ENCODE results near the gene MAGOH. TPM values are rescaled to one million over a fixed set of nuclear protein-coding genes. Genes with fewer than 3 reads are reported as not detected.

MAGOH gene
- total and polyA plus RNA-seq, 2 of the 13 experiments (the other 11 are each of a cell fraction or from before 2014, with no cell fraction given) = 24.1 to 87.0 TPM

GRCh38 chr1:53207726-53208125 is 30.6 kb downstream of the MAGOH start:
- Histone ChIP-seq H3K4me1 (ENCODE audit: insufficient read depth, low read length) (no peaks in the 10 kb centered on the region), H3K27ac (ENCODE audit: extremely low read length, insufficient read depth, low read length) (no peak overlapping the region), H2AFZ (ENCODE audit: low read length) (no peak overlapping the region), H3K9me3 (ENCODE audit: low read length) (peaks cover 19% of the 10 kb centered on the region; the same call in 1 of the 2 replicates), H3K4me2 (ENCODE audit: low read depth, low read length) (no peak overlapping the region), H3K27me3 (ENCODE audit: control insufficient read depth in 1 of 2, insufficient read depth in 2 of 2, low read length in 2 of 2) (no peaks in the 10 kb centered on the region), H4K20me1 (ENCODE audit: insufficient read depth, low read length) (no peaks in the 10 kb centered on the region), H3K79me2 (ENCODE audit: insufficient read depth, low read length) (no peaks in the 10 kb centered on the region), H3K4me3 (replicated peaks in 1 of 3; ENCODE audit: insufficient read depth in 1 of 3, low read depth in 2 of 3, low read length in 3 of 3) (no peak overlapping the region), H3K36me3 (replicated peaks in 1 of 2; ENCODE audit: control insufficient read depth in 1 of 2, insufficient read depth in 2 of 2, low read length in 2 of 2) (peaks cover 19 to 67% of the 10 kb centered on the region in 2 experiments), H3K9ac (ENCODE audit: insufficient read depth, low read depth, low read length) (no peak overlapping the region)
- intact Hi-C loops (cut with micrococcal nuclease; ENCODE audit: unreplicated experiment) (no loop called here), in situ Hi-C loops (cut with HindIII; ENCODE audit: extremely low pct_ligation_motif_present, low pct_unique_long_range_greater_than_20kb) (no loop called here)
- no TSS peak for BruUV-seq (replicated peaks)
- CTCF ChIA-PET (ENCODE audit: low intra/inter-chr PET ratio, low total read pairs) = no interaction called here
- no peak for FAIRE-seq
- no peak for TF ChIP-seq JDP2 (CRISPR knock-in tag; IDR thresholded peaks at IDR 0.05; ENCODE audit: borderline replicate concordance)
- no peak for TF ChIP-seq AFF4 (CRISPR knock-in tag; IDR thresholded peaks at IDR 0.05)
- TF ChIP-seq TFDP1 (CRISPR knock-in tag; IDR thresholded peaks at IDR 0.05; ENCODE audit: borderline replicate concordance) = no peak
- no peak for TF ChIP-seq TBL1XR1 (IDR thresholded peaks at IDR 0.05; ENCODE audit: borderline replicate concordance, low read length, partially characterized antibody)
- TF ChIP-seq SOX5 (CRISPR knock-in tag; IDR thresholded peaks at IDR 0.05; ENCODE audit: borderline replicate concordance) = no peak
- TF ChIP-seq DNMT3B (CRISPR knock-in tag; conservative IDR thresholded peaks at IDR 0.05) = no peak
- TF ChIP-seq ZNF335 (CRISPR knock-in tag; IDR thresholded peaks at IDR 0.05) = no peak
- TF ChIP-seq PAF1 (CRISPR knock-in tag; IDR thresholded peaks at IDR 0.05) = no peak
- TF ChIP-seq GATAD2A (CRISPR knock-in tag; IDR thresholded peaks at IDR 0.05) = no peak
- no peak for TF ChIP-seq CERS6 (CRISPR knock-in tag; IDR thresholded peaks at IDR 0.05)
- no peak for TF ChIP-seq ZNF878 (CRISPR knock-in tag; IDR thresholded peaks at IDR 0.05)
- TF ChIP-seq CCDC6 (CRISPR knock-in tag; IDR thresholded peaks at IDR 0.05) = no peak
- TF ChIP-seq ZNF589 (CRISPR knock-in tag; conservative IDR thresholded peaks at IDR 0.05) = no peak
- TF ChIP-seq KDM1A (CRISPR knock-in tag; IDR thresholded peaks at IDR 0.05) = no peak
- TF ChIP-seq RFXANK (CRISPR knock-in tag; IDR thresholded peaks at IDR 0.05) = no peak
- TF ChIP-seq DRAP1 (CRISPR knock-in tag; IDR thresholded peaks at IDR 0.05) = no peak
- TF ChIP-seq ZNF329 (CRISPR knock-in tag; IDR thresholded peaks at IDR 0.05; ENCODE audit: low read depth) = no peak
- no peak for TF ChIP-seq PHF5A (CRISPR knock-in tag; IDR thresholded peaks at IDR 0.05; ENCODE audit: low read depth, unreplicated experiment)
- TF ChIP-seq GTF3A (CRISPR knock-in tag; conservative IDR thresholded peaks at IDR 0.05) = no peak
- 93% methylated on average over 1 of the region's 1 CpG for WGBS (ENCODE audit: low lambda C conversion rate)
- DNase-seq (ENCODE audit: low spot score) = no peak
- POLR2A ChIA-PET = no interaction called here
- ATAC-seq = no peak

Data from HepG2 (cell line).